Naive thymus-derived CD8-positive, alpha-beta T cell (primary cell): ENCODE results near the gene NAT8. TPM values are rescaled to one million over a fixed set of nuclear protein-coding genes. Genes with fewer than 3 reads are reported as not detected.

ENCODE experiments used
- polyA plus RNA-seq, 3 donors: library from polyadenylated mRNA; unstranded; fragments of 300-500 nt; fragmentation: Illumina TruSeq; gene quantifications; one replicate each; pipeline ENCODE4 v1.2.3, GENCODE V29; 2021
- total RNA-seq, 8 experiments: library from RNA in 2 of 8; stranded (reverse) in 2 of 8; gene quantifications; one replicate each; pipeline ENCODE4 v1.2.3 and lab custom pipeline; 2021 to 2026

Gene NAT8
- total and polyA plus RNA-seq, 5 experiments from 2014 or later: not detected

Other genes starting within 250 kb of the NAT8 start
- 10 to 100 TPM; 27.7 to 35.6 TPM for gene TPRKB, start 94.9 kb upstream of the NAT8 start, total RNA-seq
- 10 to 100 TPM; 71.4 to 74.7 (median 72.6) TPM for gene TPRKB, start 94.9 kb upstream of the NAT8 start, polyA plus RNA-seq
- 10 to 100 TPM; 48.1 to 48.4 TPM for gene DUSP11, start 137.7 kb upstream of the NAT8 start, total RNA-seq
- gene DUSP11, start 137.7 kb upstream of the NAT8 start, polyA plus RNA-seq: 10 to 100 TPM; 40.2 to 49.6 (median 49.0) TPM
- gene C2orf78, start 141.8 kb upstream of the NAT8 start, total RNA-seq: not detected
- not detected for gene C2orf78, start 141.8 kb upstream of the NAT8 start, polyA plus RNA-seq
- 10 to 100 TPM; 28.3 to 32.3 TPM for gene STAMBP, start 186.5 kb upstream of the NAT8 start, total RNA-seq
- gene STAMBP, start 186.5 kb upstream of the NAT8 start, polyA plus RNA-seq: 10 to 100 TPM; 32.3 to 44.3 (median 35.0) TPM